IMR-90 (cell line): ENCODE results near the gene PTBP1. TPM values are rescaled to one million over a fixed set of nuclear protein-coding genes. Genes with fewer than 3 reads are reported as not detected.

ENCODE experiments used
- ATAC-seq: fragments of 200-7000 bp; cut with Tn5 transposase; 2 replicates; pipeline ENCODE4 v1.9.1; 2020; ENCODE audit warnings: low read depth, mild to moderate bottlenecking, moderate library complexity
- BruUV-seq: library from RNA; stranded (reverse); fragments of 400-500 nt; replicated peaks from 2 replicates; lab custom pipeline; 2021; lab: Mats Ljungman, UMichigan
- CTCF ChIA-PET: fragments of 300-600 bp; formaldehyde crosslinking; extraction: SDS; loops from one replicate; lab custom pipeline; 2021; ENCODE audit warnings: antibody characterized with exemption; lab: Yijun Ruan, JAX
- POLR2A ChIA-PET: fragments of 300-600 bp; sonication (Branson Sonifier 250); formaldehyde crosslinking; loops from one replicate; lab custom pipeline; 2022; ENCODE audit warnings: antibody characterized with exemption; ENCODE audit not compliant: unreplicated experiment; lab: Charles Lee
- DNase-seq: peaks from one replicate; pipeline ENCODE4 v3.0.0; 2013
- H2AFZ ChIP-seq: replicated peaks from 2 replicates; pipeline ENCODE3; 2013; ENCODE audit warnings: low read length, mild to moderate bottlenecking; ENCODE audit not compliant: poor library complexity
- H2AK5ac ChIP-seq: 2 replicates; pipeline ENCODE4 v1.6.1; 2013; ENCODE audit warnings: low read depth, low read length, inconsistent platforms
- H2AK9ac ChIP-seq: replicated peaks from 2 replicates; pipeline ENCODE3; 2013; ENCODE audit warnings: mild to moderate bottlenecking, low read depth, low read length, moderate library complexity; ENCODE audit not compliant: poor library complexity
- H2BK120ac ChIP-seq: 2 replicates; pipeline ENCODE4 v1.6.1; 2013; ENCODE audit warnings: low read depth, low read length, inconsistent platforms
- H2BK15ac ChIP-seq: 3 replicates; pipeline ENCODE4 v1.6.1; 2013; ENCODE audit warnings: low read depth, low read length, inconsistent platforms
- H2BK20ac ChIP-seq: 2 replicates; pipeline ENCODE4 v1.6.1; 2013; ENCODE audit warnings: low read depth, mild to moderate bottlenecking, inconsistent platforms, low read length, moderate library complexity
- H2BK5ac ChIP-seq: 2 replicates; pipeline ENCODE4 v1.6.1; 2013; ENCODE audit warnings: mild to moderate bottlenecking, low read depth, low read length, inconsistent platforms; ENCODE audit not compliant: poor library complexity, severe bottlenecking
- H3K14ac ChIP-seq: replicated peaks from 2 replicates; pipeline ENCODE4 v1.6.1; 2013; ENCODE audit warnings: low read depth, low read length, inconsistent platforms
- H3K18ac ChIP-seq: 2 replicates; pipeline ENCODE4 v1.6.1; 2013; ENCODE audit warnings: low read depth, low read length, control low read depth
- H3K23ac ChIP-seq: 2 replicates; pipeline ENCODE4 v1.6.1; 2013; ENCODE audit warnings: low read depth, low read length, inconsistent platforms
- H3K27ac ChIP-seq: 2 replicates; pipeline ENCODE4 v1.5.1; 2013; ENCODE audit warnings: mild to moderate bottlenecking, control low read depth, low read length; ENCODE audit not compliant: insufficient read depth
- H3K27me3 ChIP-seq: 2 replicates; pipeline ENCODE4 v1.6.1; 2013; ENCODE audit warnings: low read length; ENCODE audit not compliant: control insufficient read depth, insufficient read depth
- H3K36me3 ChIP-seq: 2 replicates; pipeline ENCODE4 v1.6.1; 2013; ENCODE audit warnings: low read length, mixed read lengths; ENCODE audit not compliant: control insufficient read depth, insufficient read depth
- H3K4ac ChIP-seq: 2 replicates; pipeline ENCODE4 v1.6.1; 2013; ENCODE audit warnings: low read depth, low read length, inconsistent platforms
- H3K4me1 ChIP-seq: 2 replicates; pipeline ENCODE4 v1.6.1; 2013; ENCODE audit warnings: low read length, mixed read lengths; ENCODE audit not compliant: control insufficient read depth, insufficient read depth
- H3K4me2 ChIP-seq: 2 replicates; pipeline ENCODE4 v1.6.1; 2013; ENCODE audit warnings: low read depth, mild to moderate bottlenecking, control low read depth, low read length, moderate library complexity
- H3K4me3 ChIP-seq: 2 replicates; pipeline ENCODE4 v1.5.1; 2013; ENCODE audit warnings: low read depth, mild to moderate bottlenecking, control low read depth, low read length, moderate library complexity; ENCODE audit not compliant: insufficient read depth
- H3K56ac ChIP-seq: 2 replicates; pipeline ENCODE4 v1.6.1; 2013; ENCODE audit warnings: low read length, inconsistent platforms; ENCODE audit not compliant: insufficient read depth; ENCODE audit errors: extremely low read depth
- H3K79me1 ChIP-seq, 2 experiments: 2 replicates each; pipeline ENCODE4 v1.6.1; 2013; ENCODE audit warnings: low read length in 2 of 2, inconsistent platforms in 1 of 2, low read depth in 1 of 2
- H3K9ac ChIP-seq: 2 replicates; pipeline ENCODE4 v1.6.1; 2013; ENCODE audit warnings: low read depth, low read length, control low read depth
- H3K9me1 ChIP-seq: 2 replicates; pipeline ENCODE4 v1.6.1; 2013; ENCODE audit warnings: low read length, inconsistent platforms; ENCODE audit not compliant: insufficient read depth
- H3K9me3 ChIP-seq: 2 replicates; pipeline ENCODE4 v1.6.1; 2013; ENCODE audit warnings: low read length; ENCODE audit not compliant: control insufficient read depth, insufficient read depth
- H4K20me1 ChIP-seq: 2 replicates; pipeline ENCODE4 v1.6.1; 2013; ENCODE audit warnings: low read length, inconsistent platforms; ENCODE audit not compliant: insufficient read depth
- H4K5ac ChIP-seq: 2 replicates; pipeline ENCODE4 v1.6.1; 2013; ENCODE audit warnings: mild to moderate bottlenecking, low read depth, low read length, control low read depth
- H4K8ac ChIP-seq, 2 experiments: 2 replicates each; pipeline ENCODE4 v1.6.1; 2013; ENCODE audit warnings: low read depth in 2 of 2, low read length in 2 of 2, control low read depth in 1 of 2, inconsistent platforms in 1 of 2
- H4K91ac ChIP-seq: 2 replicates; pipeline ENCODE4 v1.6.1; 2013; ENCODE audit warnings: low read depth, low read length, inconsistent platforms; ENCODE audit not compliant: insufficient read depth
- CHD1 ChIP-seq: IDR thresholded peaks from 2 replicates; pipeline ENCODE4 v1.6.1; 2012; ENCODE audit warnings: low read depth, low read length, improper control_type of control experiment
- FOS ChIP-seq: fragments of 150-350 bp; IDR thresholded peaks from 2 replicates; pipeline ENCODE4 v1.6.1; 2016; ENCODE audit warnings: low read depth, low read length
- MXI1 ChIP-seq: IDR thresholded peaks from 2 replicates; pipeline ENCODE4 v1.6.1; 2012; ENCODE audit warnings: low read depth, mild to moderate bottlenecking, low read length, moderate library complexity, borderline replicate concordance
- RCOR1 ChIP-seq: IDR thresholded peaks from 2 replicates; pipeline ENCODE4 v1.6.1; 2012; ENCODE audit warnings: mild to moderate bottlenecking, low read length, improper control_type of control experiment; ENCODE audit not compliant: insufficient replicate concordance
- WGBS, 2 experiments: methylation state at CpG; one replicate each; pipeline versions ENCODE4 v1.1.5 to v1.1.7; 2013; ENCODE audit warnings: missing lambda C conversion rate in 2 of 2; ENCODE audit not compliant: insufficient read length in 1 of 2; ENCODE audit errors: extremely low coverage in 2 of 2; 5-methylcytosine and 5-hydroxymethylcytosine counted together
- dilution Hi-C: fragments of 300-500 bp; cut with HindIII; formaldehyde crosslinking; loops from one replicate; pipeline ENCODE4 v1.14.3; 2018; ENCODE audit warnings: low sequenced_read_pairs; ENCODE audit not compliant: unreplicated experiment
- in situ Hi-C: fragments of 300-500 bp; cut with MboI; formaldehyde crosslinking; loops from 3 replicates; pipeline ENCODE4 v1.14.3; 2019; ENCODE audit warnings: low sequenced_read_pairs, inconsistent platforms, mixed read lengths
- intact Hi-C: fragments of 100-400 bp; cut with micrococcal nuclease; formaldehyde crosslinking; loops from 2 replicates; pipeline ENCODE4 v1.10.0; 2022
- polyA plus RNA-seq, 3 experiments: library from polyadenylated mRNA; depleted of rRNA; stranded (reverse); fragments of >200 nt; gene quantifications; 2 replicates each; pipeline ENCODE4 v1.2.3, GENCODE V29; 2012; ENCODE audit warnings: low replicate concordance in 1 of 3
- total RNA-seq: library from RNA; depleted of rRNA; stranded (reverse); fragments of >200 nt; gene quantifications from 2 replicates; pipeline ENCODE4 v1.2.3, GENCODE V29; 2012
- TF ChIP-seq, protein P1 (sequence below): fragments of 150-350 bp; IDR thresholded peaks from 2 replicates; pipeline ENCODE4 v1.6.1; 2017; ENCODE audit warnings: mild to moderate bottlenecking, antibody characterized with exemption, low read length, low read depth

PTBP1 gene
- total and polyA plus RNA-seq, 2 of the 4 experiments (the other 2 are of a cell fraction) = 146 to 269 TPM

DNA sequence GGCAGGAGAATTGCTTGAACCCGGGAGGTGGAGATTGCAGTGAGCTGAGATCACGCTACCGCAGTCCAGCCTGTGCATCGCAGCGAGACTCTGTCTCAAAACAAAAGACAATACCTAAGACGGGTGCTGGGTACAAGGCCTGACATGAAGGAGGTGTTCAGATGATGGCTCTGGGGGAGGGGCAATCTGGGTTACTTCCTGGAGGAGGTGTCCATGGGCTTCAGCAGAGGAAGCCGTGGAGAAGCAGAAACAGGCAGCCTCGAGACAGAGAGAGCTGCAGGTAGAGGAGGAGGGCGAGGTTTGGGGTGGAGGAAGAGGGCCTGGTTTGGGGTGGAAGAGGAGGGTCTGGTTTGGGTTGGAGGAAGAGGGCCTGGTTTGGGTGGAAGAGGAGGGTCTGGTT is 42.7 kb upstream of the PTBP1 start:
- Histone ChIP-seq H2AK5ac (no peak overlapping the region), H3K9me3 (peaks cover 11% of the 10 kb centered on the region; the same call in 1 of the 2 replicates), H3K27me3 (no peaks in the 10 kb centered on the region), H2AFZ (no peak overlapping the region), H3K4ac (no peak overlapping the region), H2BK20ac (no peak overlapping the region), H3K23ac (no peak overlapping the region), H4K20me1 (0 out of 2 replicates have a peak, but pooled peaks cover 3% of the 10 kb centered on the region), H3K79me1 (no peaks in the 10 kb centered on the region), H3K36me3 (no peaks in the 10 kb centered on the region), H3K14ac (no peak overlapping the region), H4K91ac (no peak overlapping the region), H3K4me1 (peaks cover 15% of the 10 kb centered on the region), H3K4me2 (no peak overlapping the region), H2BK15ac (no peak overlapping the region), H3K18ac (no peak overlapping the region), H3K27ac (no peak overlapping the region), H3K9ac (no peak overlapping the region), H3K9me1 (peaks cover 7% of the 10 kb centered on the region; the same call in 1 of the 2 replicates), H4K5ac (no peak overlapping the region), H2AK9ac (no peak overlapping the region), H2BK5ac (no peak overlapping the region), H3K56ac (no peak overlapping the region), H3K4me3 (no peak overlapping the region), H4K8ac (no peak overlapping the region), H2BK120ac (no peak overlapping the region)
- in situ Hi-C loops = no loop called here
- CTCF ChIA-PET = no interaction called here
- TF ChIP-seq CHD1 = no peak
- TF ChIP-seq, protein P1, sequence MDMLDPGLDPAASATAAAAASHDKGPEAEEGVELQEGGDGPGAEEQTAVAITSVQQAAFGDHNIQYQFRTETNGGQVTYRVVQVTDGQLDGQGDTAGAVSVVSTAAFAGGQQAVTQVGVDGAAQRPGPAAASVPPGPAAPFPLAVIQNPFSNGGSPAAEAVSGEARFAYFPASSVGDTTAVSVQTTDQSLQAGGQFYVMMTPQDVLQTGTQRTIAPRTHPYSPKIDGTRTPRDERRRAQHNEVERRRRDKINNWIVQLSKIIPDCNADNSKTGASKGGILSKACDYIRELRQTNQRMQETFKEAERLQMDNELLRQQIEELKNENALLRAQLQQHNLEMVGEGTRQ = no peak
- no peak for TF ChIP-seq FOS
- TF ChIP-seq MXI1 = no peak
- TF ChIP-seq RCOR1 = no peak
- dilution Hi-C loops = no loop called here
- POLR2A ChIA-PET = no interaction called here
- ATAC-seq (no peak), DNase-seq (no peak)
- no TSS peak for BruUV-seq
- WGBS, 2 experiments = 82% methylated on average over 3 of the region's 9 CpGs; no CpG with 5 or more reads in 1 of the 2 experiments
- intact Hi-C loops = no loop called here
